Forelimb muscle (tissue), 1 donor: ENCODE measurements around the gene TNFRSF19. TPM values are rescaled to one million over a fixed set of nuclear protein-coding genes. Genes with fewer than 3 reads are reported as not detected.

Source experiments
- DNase-seq: peaks from one replicate; pipeline ENCODE4 v3.0.0-alpha.2; 2013; ENCODE audit warnings: low read depth
- polyA plus RNA-seq: library from polyadenylated mRNA; unstranded; fragments of 120-200 nt; gene quantifications from one replicate; pipeline ENCODE4 v1.2.1, GENCODE V29; 2013; ENCODE audit not compliant: insufficient read length

The TNFRSF19 gene
- polyA plus RNA-seq, 1 donor, result 20.6 TPM

DNA sequence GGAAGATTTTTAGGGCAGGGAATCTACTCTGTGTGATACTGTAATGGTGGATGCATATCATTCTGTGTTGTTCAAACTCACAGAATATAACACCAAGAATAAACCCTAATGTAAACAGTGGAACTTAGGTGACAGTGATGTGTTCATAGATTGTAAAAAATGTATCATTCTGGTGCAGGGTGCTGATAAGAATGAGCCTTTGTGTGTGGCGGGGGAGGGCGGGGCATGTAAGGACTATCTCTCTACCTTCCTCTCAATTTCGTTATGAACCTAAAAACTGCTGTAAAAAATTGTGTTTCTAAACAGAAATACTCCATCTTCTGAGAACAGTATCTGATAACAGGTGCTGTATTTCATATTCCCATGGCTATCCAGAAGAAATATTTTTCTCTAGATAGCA, 35.6 kb downstream of the TNFRSF19 start:
- DNase-seq, result no peak

DNA sequence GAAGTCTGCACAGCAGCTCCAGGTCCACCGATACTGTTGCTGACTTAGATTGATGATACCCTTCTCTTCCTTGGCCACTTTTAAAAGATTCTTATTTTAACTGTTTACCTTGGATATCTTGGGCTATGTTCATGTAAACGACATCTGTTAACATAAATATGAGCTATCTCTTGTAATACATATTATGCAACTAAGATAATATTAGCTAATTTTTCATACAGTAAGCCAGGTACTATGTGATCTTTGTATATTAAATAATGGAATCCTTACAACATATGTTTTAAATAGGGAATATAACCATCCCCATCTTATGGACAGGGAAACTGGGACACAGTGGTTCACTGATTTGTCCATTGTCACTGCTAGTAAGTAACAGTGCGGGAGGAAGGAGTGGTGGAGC, 37.9 kb downstream of the TNFRSF19 start:
- no peak for DNase-seq

DNA sequence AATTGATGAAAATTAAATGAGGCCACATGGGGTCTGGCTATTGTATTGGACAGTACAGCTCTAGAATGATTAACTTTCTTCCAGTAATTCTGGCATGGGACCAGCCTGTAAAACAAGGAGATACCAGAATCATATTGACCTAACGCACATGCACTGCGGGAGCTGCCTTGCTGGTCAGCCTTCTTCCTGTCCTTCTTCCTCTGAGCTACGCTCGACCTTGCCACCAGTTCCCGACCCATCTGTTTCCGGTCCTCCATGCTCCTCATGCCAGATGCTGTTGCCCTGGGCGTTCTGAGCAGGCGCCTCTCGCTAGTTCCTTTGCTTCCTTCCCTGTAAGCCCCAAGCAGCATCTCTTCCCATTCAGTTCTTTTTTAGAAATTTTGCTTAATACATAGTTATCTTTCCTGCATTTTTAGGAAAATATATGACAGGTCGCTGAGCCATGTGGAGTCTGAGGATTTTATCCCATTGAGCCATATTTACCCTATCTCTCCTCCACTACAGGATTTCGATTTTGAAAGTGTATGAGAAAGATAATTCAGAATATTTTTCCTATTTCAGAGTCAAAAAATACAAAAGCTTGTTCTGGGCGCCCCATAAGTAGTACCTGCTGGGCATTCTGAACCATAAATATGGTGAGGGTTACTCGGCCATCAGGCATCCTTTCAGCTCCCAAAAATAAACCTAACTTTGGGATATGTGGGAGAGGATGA, 38.6 kb downstream of the TNFRSF19 start:
- DNase-seq, result no peak

DNA sequence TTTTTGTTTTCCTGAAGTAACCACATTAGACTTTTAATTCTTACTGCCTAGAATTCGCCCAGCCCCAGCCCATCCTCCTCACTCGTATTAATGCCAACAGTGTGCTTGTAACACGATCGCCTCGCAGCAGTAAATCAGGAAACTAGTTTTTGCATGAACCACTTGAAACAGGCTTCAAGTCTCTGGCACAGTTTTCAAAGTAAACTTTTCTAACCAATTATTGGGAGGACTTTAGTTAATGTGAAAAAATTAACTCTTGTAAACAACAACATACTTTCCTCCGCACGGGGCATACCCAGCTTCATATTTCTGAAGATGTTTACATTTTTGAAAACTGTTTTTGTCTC, 39.2 kb downstream of the TNFRSF19 start:
- DNase-seq, result no peak

DNA sequence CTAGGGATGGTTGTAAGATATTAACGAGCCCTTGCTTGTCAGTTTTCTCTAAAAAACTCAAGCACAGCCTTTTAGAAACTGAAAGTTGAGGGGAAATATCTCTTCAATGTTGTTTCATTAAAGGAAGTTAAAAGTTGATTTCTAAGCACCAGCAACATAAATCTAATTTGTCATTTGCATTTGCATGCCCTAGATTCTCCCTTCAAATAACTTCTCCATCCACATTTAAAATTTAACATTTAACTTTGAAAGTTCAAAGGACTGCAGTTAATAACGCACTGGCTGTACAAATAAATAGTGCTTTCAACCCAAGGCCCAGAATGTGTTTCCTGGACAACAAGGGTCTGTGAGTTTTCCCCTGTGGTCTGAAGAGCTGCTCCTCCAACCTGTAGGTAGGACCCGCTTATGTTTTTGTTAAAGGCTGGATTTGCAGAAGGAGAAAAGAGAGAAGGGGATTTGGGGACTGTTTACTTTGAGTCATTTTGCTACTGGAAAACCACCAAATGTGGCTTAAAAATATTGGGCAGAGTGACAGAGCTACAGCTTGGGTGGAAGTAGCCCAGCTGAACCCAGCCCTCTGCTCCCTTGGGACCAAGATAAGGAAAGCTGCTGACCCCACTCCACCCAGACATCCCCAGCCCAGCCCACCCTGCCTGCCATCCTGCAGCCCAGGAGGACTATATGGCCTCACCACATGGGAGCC, 39.8 kb downstream of the TNFRSF19 start:
- DNase-seq, result no peak

DNA sequence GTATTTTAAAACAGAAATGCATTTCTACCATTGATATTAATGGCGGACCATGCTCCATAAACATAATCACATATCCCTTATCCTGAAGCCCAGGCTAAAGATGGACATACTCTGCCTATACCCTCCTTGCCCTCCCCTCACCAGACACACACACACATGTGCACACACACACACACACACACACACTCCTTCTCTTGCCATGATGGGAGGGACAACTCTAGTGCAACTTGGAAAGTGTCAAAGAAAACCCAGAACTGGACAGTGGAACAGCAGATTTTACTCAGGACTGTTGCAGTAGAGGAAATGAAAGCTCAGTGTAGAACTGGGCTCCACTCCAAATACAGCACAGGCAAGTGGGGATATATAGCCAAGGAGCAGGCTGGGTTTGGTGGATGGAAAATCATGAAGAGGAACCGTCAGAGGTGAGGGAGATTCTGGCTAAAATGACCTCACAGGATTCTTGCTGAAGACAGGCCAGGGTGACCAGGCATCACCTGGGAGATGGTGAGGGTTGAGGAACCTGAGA, 40.8 kb downstream of the TNFRSF19 start:
- no peak for DNase-seq

DNA sequence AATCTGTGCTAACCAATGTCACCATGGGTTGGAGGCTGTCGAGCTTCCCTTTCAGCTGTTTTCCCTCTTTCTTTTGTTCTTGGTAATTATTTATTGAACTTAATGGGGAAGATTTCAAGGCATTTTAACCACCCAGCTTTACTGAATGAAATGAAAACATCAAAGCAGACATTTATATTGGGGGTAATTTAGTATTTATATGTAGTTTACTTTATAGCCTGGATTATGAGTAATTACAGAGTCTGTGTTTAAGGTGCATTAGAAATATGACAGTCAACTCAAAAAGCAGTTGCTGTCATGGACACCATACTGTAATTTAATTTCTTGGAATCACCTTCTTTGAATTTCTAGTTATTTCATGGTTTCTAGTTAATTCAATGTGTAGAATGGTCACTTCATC, 42.0 kb downstream of the TNFRSF19 start:
- no peak for DNase-seq

DNA sequence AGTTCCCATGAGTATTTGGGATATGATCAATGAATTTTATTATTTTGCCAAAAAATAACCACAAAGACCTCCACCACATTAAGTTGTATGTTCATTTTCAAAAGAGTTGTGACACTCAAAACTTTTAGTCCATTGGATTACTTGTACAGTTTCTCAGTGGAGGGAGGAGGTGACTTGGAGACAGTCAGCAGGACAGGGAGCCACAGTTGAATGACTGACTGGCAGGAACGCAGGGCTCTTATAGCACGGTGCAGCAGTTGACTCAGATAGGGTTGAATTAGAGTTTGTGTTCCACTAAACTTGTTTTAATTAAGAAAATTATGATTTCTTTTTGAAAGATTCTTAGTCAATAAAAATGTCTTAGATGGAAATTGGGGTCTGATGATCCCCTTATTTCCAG, 42.5 kb downstream of the TNFRSF19 start:
- no peak for DNase-seq

DNA sequence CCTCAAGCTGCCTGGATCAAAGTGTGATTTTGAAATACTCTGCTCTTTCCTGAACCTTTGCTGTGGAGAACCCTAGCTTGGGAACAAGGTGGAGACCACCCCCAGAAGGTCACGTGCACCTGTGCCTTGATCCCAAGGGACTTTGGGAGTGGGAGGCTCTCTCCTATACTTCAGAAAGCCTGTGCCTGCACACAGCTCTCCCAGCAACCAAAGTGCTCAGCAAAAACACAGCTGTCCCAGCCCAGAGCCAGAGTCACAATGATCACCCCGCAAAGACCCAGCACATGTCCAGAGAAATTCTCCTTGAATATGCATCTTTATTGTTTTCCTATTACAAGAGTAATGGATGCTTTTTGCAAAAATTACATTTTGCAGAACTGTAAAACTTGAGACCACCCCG, 43.4 kb downstream of the TNFRSF19 start:
- DNase-seq, result no peak

DNA sequence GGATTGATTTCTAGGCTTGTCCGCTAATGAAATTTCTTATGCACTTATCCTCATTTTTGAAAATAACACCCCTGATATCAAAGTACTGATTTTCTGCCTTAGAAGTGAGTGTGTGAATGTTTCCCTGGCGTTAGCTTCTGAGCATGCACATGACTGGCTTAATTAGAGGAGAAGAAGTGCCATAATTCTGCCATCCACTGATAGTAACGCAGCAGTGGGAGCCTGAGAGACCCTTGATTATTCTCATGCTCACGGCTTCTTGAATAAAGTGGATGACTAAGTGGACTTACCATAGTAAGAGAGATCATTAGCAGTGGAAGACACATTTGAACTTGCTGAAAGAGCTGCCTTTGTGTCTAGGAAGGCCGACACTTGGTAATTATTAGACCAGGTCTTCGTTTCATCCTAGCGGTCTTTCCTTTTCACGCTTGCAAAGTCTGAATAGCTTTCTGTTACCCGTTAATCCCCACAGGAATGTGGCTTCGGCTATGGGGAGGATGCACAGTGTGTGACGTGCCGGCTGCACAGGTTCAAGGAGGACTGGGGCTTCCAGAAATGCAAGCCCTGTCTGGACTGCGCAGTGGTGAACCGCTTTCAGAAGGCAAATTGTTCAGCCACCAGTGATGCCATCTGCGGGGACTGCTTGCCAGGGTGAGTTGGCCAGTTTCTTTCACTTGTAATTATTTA, 45.3 kb downstream of the TNFRSF19 start:
- DNase-seq, result no peak

DNA sequence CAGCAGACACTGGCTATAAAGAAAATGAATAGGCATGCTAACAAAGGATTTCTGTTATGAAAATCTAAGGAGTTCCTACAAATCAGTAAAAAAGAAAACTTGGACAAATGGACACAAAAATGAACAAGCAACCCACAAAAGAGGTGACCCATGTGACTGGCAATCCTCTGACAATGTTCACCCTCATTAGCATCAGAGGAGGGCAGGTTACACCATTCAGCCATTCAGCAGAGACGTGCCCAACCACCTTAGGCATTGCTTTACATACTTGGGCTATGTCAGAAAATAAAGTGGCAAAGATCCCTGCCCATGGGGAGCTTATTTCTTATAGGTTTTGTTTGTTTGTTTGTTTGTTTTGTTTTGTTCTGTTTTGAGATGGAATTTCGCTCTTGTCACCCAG, 46.0 kb downstream of the TNFRSF19 start:
- DNase-seq, result no peak

DNA sequence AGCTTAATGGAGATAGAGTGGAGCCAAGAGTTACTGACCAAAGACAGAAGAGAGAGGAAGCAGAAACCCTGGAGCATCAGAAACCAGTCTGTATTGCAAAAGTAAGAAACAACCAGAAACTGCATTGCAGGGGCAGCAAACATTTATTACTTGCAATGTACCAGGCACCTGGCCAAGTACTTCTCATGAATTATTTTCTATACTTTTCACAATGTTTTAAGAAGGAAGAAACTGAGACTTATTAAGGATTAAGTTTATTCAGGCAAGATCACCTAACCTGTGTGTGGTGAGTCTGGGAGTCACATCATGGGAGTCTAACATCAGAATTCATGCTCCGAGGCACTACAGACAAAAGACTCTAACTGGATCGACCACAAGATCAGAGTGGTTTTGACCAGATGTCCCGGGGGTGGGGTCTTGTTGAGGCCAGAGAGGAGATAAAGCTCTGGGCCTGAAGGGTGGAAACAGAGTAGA, 47.4 kb downstream of the TNFRSF19 start:
- DNase-seq, result no peak

DNA sequence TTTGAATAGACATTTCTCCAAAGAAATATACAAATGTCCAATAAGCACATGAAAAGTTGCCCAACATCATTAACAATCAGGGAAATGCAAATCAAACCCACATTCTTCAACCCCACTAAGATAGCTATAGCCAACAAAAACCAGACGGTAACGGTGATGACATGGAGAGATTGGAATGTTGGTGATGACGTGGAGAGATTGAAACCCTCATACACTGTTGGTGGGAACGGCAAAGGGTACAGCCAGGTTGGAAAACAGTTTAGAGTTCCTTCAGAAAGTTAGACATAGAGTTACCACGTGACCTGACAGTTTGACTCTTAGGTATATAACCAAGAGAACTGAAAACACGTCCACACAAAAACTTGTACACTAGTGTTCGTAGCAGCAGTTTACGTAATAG, 48.1 kb downstream of the TNFRSF19 start:
- no peak for DNase-seq

DNA sequence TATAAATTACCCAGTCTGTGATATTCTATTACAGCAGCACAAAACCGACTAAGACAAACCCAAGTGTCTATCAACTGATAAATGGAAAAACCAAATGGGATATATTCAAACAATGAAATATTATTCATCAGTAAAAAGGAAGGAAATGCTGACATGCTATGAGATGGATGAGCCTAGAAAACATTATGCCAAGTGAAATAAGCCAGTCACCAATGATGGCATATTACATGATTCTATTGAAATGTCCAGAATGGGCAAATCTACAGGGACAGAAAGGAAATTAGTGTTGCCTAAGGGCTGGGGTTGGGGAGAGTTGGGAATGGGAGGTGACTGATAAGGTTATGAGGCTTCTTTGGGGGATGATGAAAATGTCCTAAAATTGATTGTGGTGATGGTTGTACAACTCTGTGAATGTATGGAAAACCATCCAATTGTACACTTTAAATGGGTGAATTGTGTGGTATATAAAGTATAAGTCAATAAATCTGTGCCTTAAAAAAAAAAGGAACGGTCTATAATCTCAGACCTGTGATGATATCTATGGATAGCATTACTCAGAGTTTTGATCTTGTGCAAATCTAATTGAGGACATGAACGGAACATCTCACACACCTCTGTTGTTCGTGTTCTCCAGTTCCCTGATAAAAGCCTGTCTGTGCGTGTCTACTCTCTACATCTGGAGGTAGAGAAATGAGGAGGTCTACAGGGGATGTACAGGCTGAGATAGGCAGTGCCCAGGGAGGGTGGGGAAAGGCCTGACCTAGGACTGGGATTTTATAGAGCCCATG, 49.0 kb downstream of the TNFRSF19 start:
- no peak for DNase-seq

DNA sequence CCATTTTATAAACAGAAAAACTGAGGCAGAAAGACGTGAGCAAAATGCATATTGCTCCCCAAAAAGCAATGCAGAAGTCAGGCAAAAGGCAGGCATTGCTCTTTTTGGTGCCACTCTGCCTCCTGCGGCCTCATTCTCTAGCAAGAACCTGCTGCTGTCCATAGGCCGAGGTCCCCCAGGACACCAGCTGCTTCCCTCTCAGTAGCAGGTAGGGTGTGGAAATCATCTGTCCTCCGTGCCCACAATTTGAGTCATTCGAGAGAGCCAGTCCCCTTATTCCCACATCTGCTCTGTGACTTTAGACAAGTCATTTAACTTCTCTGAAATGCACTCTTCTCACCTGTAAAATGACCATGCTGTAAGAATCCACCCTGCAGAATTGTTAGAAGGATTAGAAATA, 50.0 kb downstream of the TNFRSF19 start:
- no peak for DNase-seq

DNA sequence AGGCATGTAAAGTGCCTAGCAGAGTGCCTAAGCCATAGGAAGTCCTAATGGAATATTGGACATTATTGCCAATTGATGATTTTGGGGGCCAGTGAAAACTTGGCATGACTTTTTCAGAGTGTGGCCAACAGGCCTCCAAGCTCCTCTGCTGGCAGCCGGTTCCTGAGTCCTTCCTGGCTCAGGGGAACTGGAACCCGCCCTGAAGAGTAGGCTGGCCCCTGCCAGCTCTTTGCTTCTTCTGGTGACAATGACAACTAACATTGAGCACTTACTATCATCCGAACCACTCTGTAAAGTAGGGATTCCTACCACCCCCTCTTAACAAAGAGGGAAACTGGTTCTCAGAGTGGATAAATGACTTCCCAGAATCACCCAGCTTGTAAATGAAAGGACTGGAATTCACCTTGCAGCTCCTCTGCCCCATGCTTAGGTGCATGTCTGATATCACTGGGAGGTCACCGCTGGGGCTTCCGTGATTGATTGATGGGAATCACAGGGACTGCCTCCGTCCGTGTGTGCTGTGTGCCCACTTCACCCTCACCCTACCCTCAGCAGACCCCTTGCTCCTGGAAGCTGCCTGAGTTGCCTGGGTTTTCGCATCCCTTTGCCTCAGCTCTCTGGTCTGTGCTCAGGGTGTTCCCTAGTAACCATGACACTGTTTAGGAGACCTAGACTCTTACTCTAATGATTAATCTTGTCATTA, 50.6 kb downstream of the TNFRSF19 start:
- no peak for DNase-seq

DNA sequence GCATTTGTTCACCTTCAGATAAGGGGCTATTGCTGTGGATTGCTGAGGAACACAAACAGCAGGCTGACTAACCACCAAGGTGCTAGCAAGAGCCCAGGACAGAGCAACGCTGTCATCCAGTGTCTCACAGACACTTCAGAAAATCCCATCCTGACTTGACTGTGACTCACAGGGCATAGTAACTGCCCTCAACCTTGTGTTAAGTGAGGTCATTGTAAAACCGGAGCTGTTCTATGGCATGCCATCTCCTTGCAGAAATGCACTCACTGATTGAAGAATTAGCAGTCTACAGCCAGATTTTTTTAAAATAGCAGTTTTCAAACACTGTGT, 51.1 kb downstream of the TNFRSF19 start:
- no peak for DNase-seq

DNA sequence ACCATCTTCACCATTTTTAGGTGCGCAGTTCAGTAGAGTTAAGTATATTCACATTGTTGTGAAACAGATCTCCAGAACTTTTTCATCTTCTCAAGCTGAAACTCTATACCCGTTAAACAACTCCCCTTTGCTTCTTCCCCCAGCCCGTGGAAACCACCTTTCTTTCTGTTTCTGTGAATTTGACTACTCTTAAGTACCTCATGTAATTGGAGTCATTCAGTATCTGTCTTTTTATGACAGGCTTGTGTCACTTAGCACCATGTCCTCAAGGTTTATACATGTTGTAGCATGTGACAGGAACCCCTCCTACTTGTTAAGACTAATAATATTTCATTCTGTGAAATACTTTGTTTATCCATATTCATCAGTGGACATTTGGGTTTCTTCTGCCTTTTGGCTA, 52.8 kb downstream of the TNFRSF19 start:
- DNase-seq, result no peak

DNA sequence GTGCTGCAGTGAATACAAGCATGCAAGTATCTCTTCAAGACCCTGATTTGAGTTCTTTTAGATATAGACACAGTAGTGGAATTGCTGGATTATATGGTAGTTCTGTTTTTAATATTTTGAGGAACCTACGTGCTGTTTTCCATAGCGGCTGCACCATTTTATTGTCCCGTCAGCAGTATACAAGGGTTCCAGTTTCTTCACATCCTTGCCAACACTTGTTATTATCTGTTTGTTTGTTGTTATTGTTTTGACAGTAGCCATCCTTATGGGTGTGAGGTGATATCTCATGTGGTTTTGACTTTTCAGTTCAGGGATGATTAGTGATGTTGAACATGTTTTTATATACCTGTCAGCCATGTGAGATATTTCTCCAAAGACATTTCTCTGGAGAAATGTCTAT, 53.2 kb downstream of the TNFRSF19 start:
- no peak for DNase-seq

DNA sequence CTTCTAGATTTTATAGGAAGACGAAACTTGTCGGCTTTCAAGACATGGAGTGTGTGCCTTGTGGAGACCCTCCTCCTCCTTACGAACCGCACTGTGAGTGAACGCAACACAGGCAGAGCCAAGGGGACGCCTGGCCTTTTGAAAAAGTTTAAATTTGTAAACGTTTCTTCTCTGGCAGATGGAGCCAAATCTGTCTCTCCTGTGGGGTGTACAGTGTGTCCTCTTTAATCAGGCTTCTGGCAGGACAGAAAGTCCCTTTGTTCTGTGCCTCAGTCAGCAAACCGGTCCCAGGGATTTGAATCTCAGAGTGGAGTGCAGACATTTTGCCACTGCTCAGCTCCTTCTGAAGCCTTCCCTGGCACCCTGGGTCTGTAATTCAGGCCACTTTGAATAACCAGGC, 56.5 kb downstream of the TNFRSF19 start:
- no peak for DNase-seq

DNA sequence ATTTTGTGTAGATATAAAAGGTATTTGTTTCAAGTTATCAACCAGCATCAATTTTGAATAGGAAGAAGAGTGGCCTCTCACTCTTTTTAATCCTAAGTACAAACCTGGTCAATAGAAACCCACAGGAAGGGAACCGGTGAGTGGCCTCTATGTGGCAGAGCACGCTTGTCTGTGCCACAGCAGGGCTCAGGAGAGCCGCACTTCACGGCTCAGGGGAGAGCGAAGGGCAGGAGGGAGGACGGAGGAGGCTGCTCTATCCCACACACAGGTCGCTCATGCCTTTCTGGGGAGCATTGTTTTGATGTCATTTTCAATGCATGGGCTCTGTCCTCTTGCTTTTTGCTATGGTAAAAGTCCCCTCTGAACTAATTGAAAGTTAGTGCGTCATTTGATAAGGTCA, 57.2 kb downstream of the TNFRSF19 start:
- DNase-seq, result no peak

DNA sequence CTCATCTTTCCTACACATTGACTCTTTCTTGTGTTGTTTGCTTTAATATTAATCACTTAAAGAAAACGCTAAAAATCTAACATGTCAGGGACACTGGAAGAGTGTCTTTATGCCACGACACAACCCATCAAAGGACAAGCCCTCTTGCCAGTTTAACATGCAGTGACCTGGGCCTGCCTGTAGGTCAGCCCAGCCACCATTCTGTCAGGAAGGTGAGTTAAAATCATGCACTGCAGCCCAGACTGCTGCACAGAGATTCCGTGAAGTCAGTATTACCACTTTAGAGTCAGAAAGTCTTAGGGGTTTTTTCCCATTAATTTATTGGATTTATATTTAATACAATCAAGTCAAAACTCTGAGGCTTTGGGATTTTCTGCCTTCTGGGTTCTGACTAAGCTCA, 58.0 kb downstream of the TNFRSF19 start:
- no peak for DNase-seq
